A549 (cell line): Measurements from ENCODE around the gene ELOVL5.

Source experiments
- CTCF ChIP-seq: fragments of >200 bp; sonication (Bioruptor Twin); formaldehyde crosslinking; IDR thresholded peaks from 3 replicates; pipeline ENCODE4 v1.5.1; 2016
- KDM1A ChIP-seq: fragments of 200-600 bp; sonication (generic); IDR thresholded peaks from 2 replicates; pipeline ENCODE4 v1.6.1; 2016; ENCODE audit warnings: low read depth, mild to moderate bottlenecking
- POLR2A ChIP-seq: IDR thresholded peaks from 2 replicates; pipeline ENCODE4 v1.6.1; 2012; ENCODE audit warnings: mild to moderate bottlenecking, low read length
- RFX5 ChIP-seq: fragments of 450-650 bp; IDR thresholded peaks from 2 replicates; pipeline ENCODE4 v1.7.1; 2014; ENCODE audit warnings: antibody characterized with exemption, mild to moderate bottlenecking, moderate library complexity

DNA sequence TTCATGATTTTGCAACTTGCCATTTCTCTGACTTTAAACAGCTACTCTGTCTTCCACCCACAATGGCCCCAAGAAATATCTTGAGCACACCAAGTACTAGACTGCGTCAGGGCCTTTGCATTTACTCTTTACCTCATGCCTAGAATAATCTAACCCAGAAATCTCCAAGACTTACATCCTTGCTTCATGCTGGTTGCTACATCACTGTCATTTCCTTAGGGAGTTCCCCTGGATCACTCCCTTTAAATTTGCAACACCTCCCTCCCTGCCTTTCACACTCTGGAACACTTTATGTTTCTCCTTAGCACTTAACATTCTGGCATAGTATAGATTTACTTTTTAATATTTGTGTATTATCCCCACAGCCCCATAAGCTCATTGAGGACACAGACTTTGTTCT lies 4.9 kb upstream of the ELOVL5 start:
- no peak for TF ChIP-seq CTCF
- no peak for TF ChIP-seq RFX5
- no peak for TF ChIP-seq POLR2A
- TF ChIP-seq KDM1A = no peak
